ENCODE measurements around the gene ERBB2.

Gene ERBB2

DNA sequence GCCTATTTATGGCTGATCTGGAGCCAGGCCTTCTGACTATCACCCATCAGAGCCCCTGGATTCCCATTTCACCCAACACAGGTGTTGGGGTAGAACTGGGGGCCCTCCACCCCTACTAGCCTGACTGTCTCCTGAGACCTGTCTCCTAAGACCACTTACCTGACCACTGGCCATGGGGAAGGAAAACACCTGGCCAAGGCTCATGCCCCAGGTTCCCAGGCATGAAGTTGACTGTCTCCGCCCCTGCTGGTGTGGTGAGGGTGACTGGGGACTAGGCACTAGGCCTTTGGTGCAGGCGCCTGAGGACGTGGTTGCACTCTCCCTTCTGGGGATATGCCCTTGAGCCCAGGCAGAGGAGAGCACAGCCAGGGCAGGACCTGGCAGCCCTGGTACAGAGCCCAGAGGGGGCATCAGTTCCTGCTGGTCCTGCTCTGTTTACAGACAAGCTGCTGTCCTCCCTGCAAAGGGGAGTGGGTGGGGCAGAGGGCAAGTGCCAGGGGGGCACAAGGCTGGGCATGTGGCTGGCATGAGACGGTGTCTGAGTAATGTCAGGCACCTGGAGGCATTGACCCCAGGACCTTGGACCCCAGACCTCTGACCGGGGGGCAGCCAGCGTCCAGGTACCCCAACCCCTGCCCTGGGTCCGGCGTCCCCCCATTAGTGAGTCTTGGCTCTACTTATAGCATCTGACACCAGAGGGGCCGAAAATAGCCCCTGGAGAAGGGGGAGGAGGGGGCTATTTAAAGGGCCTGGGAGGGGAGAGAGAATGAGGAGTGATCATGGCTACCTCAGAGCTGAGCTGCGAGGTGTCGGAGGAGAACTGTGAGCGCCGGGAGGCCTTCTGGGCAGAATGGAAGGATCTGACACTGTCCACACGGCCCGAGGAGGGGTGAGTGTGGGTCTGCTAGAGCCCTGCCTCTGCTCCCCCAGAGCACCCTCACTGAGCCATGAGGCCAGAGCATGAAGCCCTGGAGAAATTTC lies 35.0 kb upstream of the ERBB2 start, which contains the start of gene TCAP:
Gene TCAP (plus strand): TSS at position 769 of the 981 bp plus-strand sequence. CDS start 11 bp downstream, at position 780.
- no peak within 1 kb of the TSS for H3K27ac ChIP-seq
- peaks cover 8% of the 10 kb centered on the region; the same call in 1 of the 2 replicates for H3K27me3 ChIP-seq (ENCODE audit: insufficient read depth, low read depth)
- no peaks in the 10 kb centered on the region for H3K36me3 ChIP-seq (ENCODE audit: insufficient read depth)
- H3K9ac ChIP-seq, result no peak within 1 kb of the TSS
- no peaks in the 10 kb centered on the region for H3K4me1 ChIP-seq (ENCODE audit: low read depth, poor library complexity, severe bottlenecking)
- no peaks in the 10 kb centered on the region for H4K20me1 ChIP-seq (ENCODE audit: insufficient read depth)
- no peak within 1 kb of the TSS for H3K4me2 ChIP-seq
- TF ChIP-seq, protein P1, sequence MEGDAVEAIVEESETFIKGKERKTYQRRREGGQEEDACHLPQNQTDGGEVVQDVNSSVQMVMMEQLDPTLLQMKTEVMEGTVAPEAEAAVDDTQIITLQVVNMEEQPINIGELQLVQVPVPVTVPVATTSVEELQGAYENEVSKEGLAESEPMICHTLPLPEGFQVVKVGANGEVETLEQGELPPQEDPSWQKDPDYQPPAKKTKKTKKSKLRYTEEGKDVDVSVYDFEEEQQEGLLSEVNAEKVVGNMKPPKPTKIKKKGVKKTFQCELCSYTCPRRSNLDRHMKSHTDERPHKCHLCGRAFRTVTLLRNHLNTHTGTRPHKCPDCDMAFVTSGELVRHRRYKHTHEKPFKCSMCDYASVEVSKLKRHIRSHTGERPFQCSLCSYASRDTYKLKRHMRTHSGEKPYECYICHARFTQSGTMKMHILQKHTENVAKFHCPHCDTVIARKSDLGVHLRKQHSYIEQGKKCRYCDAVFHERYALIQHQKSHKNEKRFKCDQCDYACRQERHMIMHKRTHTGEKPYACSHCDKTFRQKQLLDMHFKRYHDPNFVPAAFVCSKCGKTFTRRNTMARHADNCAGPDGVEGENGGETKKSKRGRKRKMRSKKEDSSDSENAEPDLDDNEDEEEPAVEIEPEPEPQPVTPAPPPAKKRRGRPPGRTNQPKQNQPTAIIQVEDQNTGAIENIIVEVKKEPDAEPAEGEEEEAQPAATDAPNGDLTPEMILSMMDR (conservative IDR thresholded peaks at IDR 0.05; ENCODE audit: low read depth, low read length), result no peak
- H3K4me3 ChIP-seq (IDR thresholded peaks at IDR 0.05; ENCODE audit: insufficient read depth, low read depth, low read length), result no peak within 1 kb of the TSS
- no peak within 1 kb of the TSS for H2AFZ ChIP-seq (ENCODE audit: low read depth)
- H3K79me2 ChIP-seq (ENCODE audit: insufficient read depth, low read depth), result no peaks in the 10 kb centered on the region

DNA sequence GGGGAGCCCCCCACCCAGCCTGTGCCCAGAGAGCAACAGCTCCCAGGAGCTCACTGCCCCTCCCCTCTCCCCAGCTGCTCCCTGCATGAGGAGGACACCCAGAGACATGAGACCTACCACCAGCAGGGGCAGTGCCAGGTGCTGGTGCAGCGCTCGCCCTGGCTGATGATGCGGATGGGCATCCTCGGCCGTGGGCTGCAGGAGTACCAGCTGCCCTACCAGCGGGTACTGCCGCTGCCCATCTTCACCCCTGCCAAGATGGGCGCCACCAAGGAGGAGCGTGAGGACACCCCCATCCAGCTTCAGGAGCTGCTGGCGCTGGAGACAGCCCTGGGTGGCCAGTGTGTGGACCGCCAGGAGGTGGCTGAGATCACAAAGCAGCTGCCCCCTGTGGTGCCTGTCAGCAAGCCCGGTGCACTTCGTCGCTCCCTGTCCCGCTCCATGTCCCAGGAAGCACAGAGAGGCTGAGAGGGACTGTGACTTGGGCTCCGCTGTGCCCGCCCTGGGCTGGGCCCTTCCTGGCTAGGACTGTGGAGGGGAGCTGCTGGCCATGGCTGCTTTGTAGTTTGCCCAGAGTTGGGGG lies 34.1 kb upstream of the ERBB2 start:
- Histone ChIP-seq H3K4me3 (IDR thresholded peaks at IDR 0.05; ENCODE audit: insufficient read depth, low read depth, low read length) (no peak overlapping the region), H3K4me2 (no peak overlapping the region), H3K36me3 (ENCODE audit: insufficient read depth) (no peaks in the 10 kb centered on the region), H3K27me3 (ENCODE audit: insufficient read depth, low read depth) (peaks cover 8% of the 10 kb centered on the region; the same call in 1 of the 2 replicates), H3K4me1 (ENCODE audit: low read depth, poor library complexity, severe bottlenecking) (no peaks in the 10 kb centered on the region), H2AFZ (ENCODE audit: low read depth) (no peak overlapping the region), H3K79me2 (ENCODE audit: insufficient read depth, low read depth) (no peaks in the 10 kb centered on the region), H4K20me1 (ENCODE audit: insufficient read depth) (no peaks in the 10 kb centered on the region), H3K27ac (no peak overlapping the region), H3K9ac (no peak overlapping the region)
- TF ChIP-seq, protein P1 (conservative IDR thresholded peaks at IDR 0.05; ENCODE audit: low read depth, low read length), result no peak

DNA sequence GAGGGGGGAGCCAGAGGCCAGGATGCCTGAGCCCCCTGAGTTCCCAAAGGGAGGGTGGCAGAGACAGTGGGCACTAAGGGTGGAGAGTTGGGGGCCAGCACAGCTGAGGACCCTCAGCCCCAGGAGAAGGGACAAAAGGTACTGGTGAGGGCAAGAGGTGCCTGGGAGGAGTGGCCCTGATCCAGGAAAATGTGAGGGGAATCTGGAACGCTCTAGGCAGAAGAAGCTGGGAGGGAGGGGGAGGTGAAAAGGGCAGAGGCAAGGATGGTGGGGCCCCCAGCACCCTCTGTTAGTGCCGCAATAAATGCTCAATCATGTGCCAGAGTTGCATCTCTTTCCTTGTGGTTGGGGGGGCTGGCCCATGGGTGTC lies 33.6 kb upstream of the ERBB2 start:
- no peak overlapping the region for H3K27ac ChIP-seq
- no peak overlapping the region for H3K4me2 ChIP-seq
- H4K20me1 ChIP-seq (ENCODE audit: insufficient read depth), result no peaks in the 10 kb centered on the region
- H3K9ac ChIP-seq, result no peak overlapping the region
- no peaks in the 10 kb centered on the region for H3K36me3 ChIP-seq (ENCODE audit: insufficient read depth)
- TF ChIP-seq, protein P1 (conservative IDR thresholded peaks at IDR 0.05; ENCODE audit: low read depth, low read length), result no peak
- no peak overlapping the region for H2AFZ ChIP-seq (ENCODE audit: low read depth)
- H3K4me1 ChIP-seq (ENCODE audit: low read depth, poor library complexity, severe bottlenecking), result no peaks in the 10 kb centered on the region
- H3K4me3 ChIP-seq (IDR thresholded peaks at IDR 0.05; ENCODE audit: insufficient read depth, low read depth, low read length), result no peak overlapping the region
- peaks cover 8% of the 10 kb centered on the region; the same call in 1 of the 2 replicates for H3K27me3 ChIP-seq (ENCODE audit: insufficient read depth, low read depth)
- H3K79me2 ChIP-seq (ENCODE audit: insufficient read depth, low read depth), result no peaks in the 10 kb centered on the region

DNA sequence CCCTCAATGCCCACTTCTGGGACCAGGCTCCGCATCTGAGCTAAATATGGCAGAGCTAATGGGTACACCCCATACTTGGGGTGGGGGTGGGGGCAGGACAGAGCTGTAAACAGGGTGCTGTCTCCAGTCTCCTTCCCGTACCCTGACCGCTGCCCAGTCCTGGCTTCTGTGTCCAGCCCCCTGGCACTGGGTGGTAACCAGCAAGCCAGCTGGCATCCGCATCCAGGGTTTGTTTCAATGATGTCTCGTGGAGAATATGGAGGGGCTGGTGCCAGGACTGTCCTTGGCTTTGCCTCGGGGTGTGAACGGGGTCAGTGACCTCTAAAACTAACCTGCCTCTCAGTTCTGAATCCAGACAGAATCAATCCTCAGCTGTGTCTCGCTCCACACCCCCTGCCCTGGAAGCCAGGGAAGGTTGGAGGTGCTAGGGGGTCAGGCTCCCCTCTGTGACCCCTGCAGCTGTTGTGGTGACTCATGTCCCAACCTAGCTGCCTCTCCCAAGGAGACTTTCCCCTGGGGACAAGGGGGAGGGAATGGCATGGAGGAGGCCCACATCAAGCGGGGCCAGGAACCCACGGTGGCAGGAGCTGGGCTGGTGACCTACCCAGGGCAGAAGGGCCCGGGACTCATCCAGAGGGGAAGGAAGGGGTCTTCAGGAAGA lies 33.1 kb upstream of the ERBB2 start:
- Histone ChIP-seq H2AFZ (ENCODE audit: low read depth) (no peak overlapping the region), H3K36me3 (ENCODE audit: insufficient read depth) (no peaks in the 10 kb centered on the region), H3K9ac (no peak overlapping the region), H3K4me3 (IDR thresholded peaks at IDR 0.05; ENCODE audit: insufficient read depth, low read depth, low read length) (no peak overlapping the region), H3K4me1 (ENCODE audit: low read depth, poor library complexity, severe bottlenecking) (no peaks in the 10 kb centered on the region), H3K4me2 (no peak overlapping the region), H3K27ac (no peak overlapping the region), H3K79me2 (ENCODE audit: insufficient read depth, low read depth) (no peaks in the 10 kb centered on the region), H4K20me1 (ENCODE audit: insufficient read depth) (no peaks in the 10 kb centered on the region), H3K27me3 (ENCODE audit: insufficient read depth, low read depth) (peaks cover 8% of the 10 kb centered on the region; the same call in 1 of the 2 replicates)
- TF ChIP-seq, protein P1 (conservative IDR thresholded peaks at IDR 0.05; ENCODE audit: low read depth, low read length), result no peak
